Upper lobe of left lung (tissue), 6 donors: ENCODE results near the gene DNAJB4. TPM values are rescaled to one million over a fixed set of nuclear protein-coding genes. Genes with fewer than 3 reads are reported as not detected.
A peak's percentile ranks its signal among the peaks of the same experiment; 100 is the strongest.

Experiments
- ATAC-seq, 2 donors: fragments of 200-7000 bp; cut with Tn5 transposase; one replicate each; pipeline ENCODE4 v1.9.1; 2022; ENCODE audit warnings: mild to moderate bottlenecking in 2 of 2, moderate library complexity in 2 of 2; ENCODE audit not compliant: low FRiP score in 2 of 2
- DNase-seq, 2 donors: peaks; one replicate each; pipeline ENCODE4 v3.0.0-alpha.2; 2019 to 2020
- H3K27ac ChIP-seq, 4 donors: fragments of 200-600 bp; sonication (generic); one replicate each; pipeline ENCODE4 v1.5.1; 2016 to 2019
- H3K27me3 ChIP-seq, 4 donors: fragments of 200-600 bp; sonication (generic); one replicate each; pipeline ENCODE4 v1.5.1; 2017 to 2019
- H3K36me3 ChIP-seq, 4 donors: fragments of 200-600 bp; sonication (generic); one replicate each; pipeline ENCODE4 v1.5.1; 2016 to 2019
- H3K4me1 ChIP-seq, 4 donors: fragments of 200-600 bp; sonication (generic); one replicate each; pipeline ENCODE4 v1.5.1; 2018 to 2019
- H3K4me3 ChIP-seq, 4 donors: fragments of 200-600 bp; sonication (generic); one replicate each; pipeline ENCODE4 v1.5.1; 2017 to 2019; ENCODE audit warnings: mild to moderate bottlenecking in 2 of 4, moderate library complexity in 1 of 4
- H3K9me3 ChIP-seq, 4 donors: fragments of 200-600 bp; sonication (generic); one replicate each; pipeline ENCODE4 v1.5.1; 2018 to 2019
- EP300 ChIP-seq, 4 donors: sonication (generic); formaldehyde crosslinking; IDR thresholded peaks; one replicate each; pipeline ENCODE4 v1.5.1; 2017; ENCODE audit warnings: antibody characterized with exemption in 4 of 4, control low read depth in 2 of 4
- POLR2A ChIP-seq, 4 donors: fragments of 450-650 bp; IDR thresholded peaks; one replicate each; pipeline ENCODE4 v1.5.1; 2016 to 2017; ENCODE audit warnings: antibody characterized with exemption in 4 of 4, mild to moderate bottlenecking in 2 of 4
- POLR2AphosphoS5 ChIP-seq, 2 donors: sonication (generic); formaldehyde crosslinking; IDR thresholded peaks; one replicate each; pipeline ENCODE4 v1.5.1; 2017; ENCODE audit warnings: antibody characterized with exemption in 2 of 2
- WGBS, 2 donors: methylation state at CpG; one replicate each; pipeline ENCODE4 v1.1.5; 2017 to 2018; 5-methylcytosine and 5-hydroxymethylcytosine counted together
- total RNA-seq, 6 donors: library from RNA; depleted of rRNA in 4 of 6; stranded (reverse); fragments of >200 nt in 4 of 6; gene quantifications; one replicate each; pipeline versions ENCODE4 v1.1.0 to v1.2.1, GENCODE V29; 2016 to 2021
- TF ChIP-seq, protein P1 (sequence below), 6 experiments: fragments of 450-650 bp in 4 of 6; fragments of 200-600 bp in 2 of 6; sonication (generic) in 2 of 6; IDR thresholded peaks; one replicate each; pipeline ENCODE4 v1.5.1; 2016 to 2019; ENCODE audit warnings: antibody characterized with exemption in 6 of 6
- donor health status: DM: no; HTN: no; CAD: no; lungs with moderate emphysema.
- donor health status: DM: no; HTN: yes; CAD: no; lungs with severe emphysema.

Gene DNAJB4
- total RNA-seq, 6 donors from 2014 or later, result 20.0 to 49.5 (median 22.0) TPM

GRCh38 chr1:78054559-78054958 lies 49.8 kb downstream of the DNAJB4 start:
- H3K27ac ChIP-seq, result no peak overlapping the region
- H3K36me3 ChIP-seq, result no peaks in the 10 kb centered on the region
- H3K27me3 ChIP-seq, result no peaks in the 10 kb centered on the region
- DNase-seq (no peak), ATAC-seq (no peak)
- H3K9me3 ChIP-seq, result no peaks in the 10 kb centered on the region
- TF ChIP-seq EP300 (IDR thresholded peaks at IDR 0.05) (no peak), POLR2AphosphoS5 (IDR thresholded peaks at IDR 0.05) (no peak), POLR2A (IDR thresholded peaks at IDR 0.05) (no peak)
- TF ChIP-seq, protein P1, sequence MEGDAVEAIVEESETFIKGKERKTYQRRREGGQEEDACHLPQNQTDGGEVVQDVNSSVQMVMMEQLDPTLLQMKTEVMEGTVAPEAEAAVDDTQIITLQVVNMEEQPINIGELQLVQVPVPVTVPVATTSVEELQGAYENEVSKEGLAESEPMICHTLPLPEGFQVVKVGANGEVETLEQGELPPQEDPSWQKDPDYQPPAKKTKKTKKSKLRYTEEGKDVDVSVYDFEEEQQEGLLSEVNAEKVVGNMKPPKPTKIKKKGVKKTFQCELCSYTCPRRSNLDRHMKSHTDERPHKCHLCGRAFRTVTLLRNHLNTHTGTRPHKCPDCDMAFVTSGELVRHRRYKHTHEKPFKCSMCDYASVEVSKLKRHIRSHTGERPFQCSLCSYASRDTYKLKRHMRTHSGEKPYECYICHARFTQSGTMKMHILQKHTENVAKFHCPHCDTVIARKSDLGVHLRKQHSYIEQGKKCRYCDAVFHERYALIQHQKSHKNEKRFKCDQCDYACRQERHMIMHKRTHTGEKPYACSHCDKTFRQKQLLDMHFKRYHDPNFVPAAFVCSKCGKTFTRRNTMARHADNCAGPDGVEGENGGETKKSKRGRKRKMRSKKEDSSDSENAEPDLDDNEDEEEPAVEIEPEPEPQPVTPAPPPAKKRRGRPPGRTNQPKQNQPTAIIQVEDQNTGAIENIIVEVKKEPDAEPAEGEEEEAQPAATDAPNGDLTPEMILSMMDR (IDR thresholded peaks at IDR 0.05), result no peak
- H3K4me1 ChIP-seq, result peaks cover 0 to 7% (median 2%) of the 10 kb centered on the region in 4 donors
- H3K4me3 ChIP-seq, result no peak overlapping the region

DNA sequence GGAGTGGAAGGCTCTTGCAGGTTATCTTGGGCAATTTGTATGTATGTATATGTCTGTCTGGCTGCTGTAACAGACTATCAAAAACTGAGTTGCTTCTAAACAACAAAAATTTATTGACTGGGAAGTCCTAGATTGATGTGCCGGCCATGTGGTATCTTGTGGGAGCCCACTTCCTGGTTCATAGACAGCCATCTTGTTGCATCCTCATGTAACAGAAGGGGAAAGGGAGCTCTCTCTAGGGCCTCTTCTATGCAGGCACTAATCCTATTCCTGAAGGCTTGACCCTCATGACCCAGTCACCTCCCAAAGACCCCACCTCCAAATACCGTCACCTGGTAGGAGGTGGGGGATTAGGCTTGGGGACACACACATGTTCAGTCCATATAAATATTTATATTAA lies 50.2 kb downstream of the DNAJB4 start:
- no peaks in the 10 kb centered on the region for H3K27me3 ChIP-seq
- H3K36me3 ChIP-seq, result no peaks in the 10 kb centered on the region
- DNase-seq (no peak), ATAC-seq (no peak)
- no peak overlapping the region for H3K27ac ChIP-seq
- 48 to 50% methylated on average over 2 of the region's 2 CpGs for WGBS, 2 donors
- H3K9me3 ChIP-seq, result no peaks in the 10 kb centered on the region
- no peak overlapping the region for H3K4me3 ChIP-seq
- peaks cover 0 to 7% (median 2%) of the 10 kb centered on the region in 4 donors for H3K4me1 ChIP-seq
- TF ChIP-seq EP300 (IDR thresholded peaks at IDR 0.05), result no peak
- TF ChIP-seq, protein P1 (IDR thresholded peaks at IDR 0.05), result no peak
- no peak for TF ChIP-seq POLR2AphosphoS5 (IDR thresholded peaks at IDR 0.05)
- no peak for TF ChIP-seq POLR2A (IDR thresholded peaks at IDR 0.05)

GRCh38 chr1:78055565-78056132 lies 50.9 kb downstream of the DNAJB4 start:
- no peaks in the 10 kb centered on the region for H3K9me3 ChIP-seq
- peaks cover 0 to 7% (median 2%) of the 10 kb centered on the region in 4 donors for H3K4me1 ChIP-seq
- DNase-seq (no peak), ATAC-seq (peak in 1 of 2 donors; percentile 54)
- no peaks in the 10 kb centered on the region for H3K36me3 ChIP-seq
- H3K27ac ChIP-seq, result no peak overlapping the region
- 66 to 75% methylated on average over 3 of the region's 3 CpGs for WGBS, 2 donors
- no peaks in the 10 kb centered on the region for H3K27me3 ChIP-seq
- TF ChIP-seq EP300 (IDR thresholded peaks at IDR 0.05) (no peak), POLR2AphosphoS5 (IDR thresholded peaks at IDR 0.05) (no peak), POLR2A (IDR thresholded peaks at IDR 0.05) (no peak)
- TF ChIP-seq, protein P1 (IDR thresholded peaks at IDR 0.05), result no peak
- no peak overlapping the region for H3K4me3 ChIP-seq

- ATAC-seq, result no peak
Observed at GRCh38 chr1:78058670-78059069, 53.9 kb downstream of the DNAJB4 start.

More at GRCh38 chr1:78058670-78059069, 53.9 kb downstream of the DNAJB4 start:
- Histone ChIP-seq H3K27ac (no peak overlapping the region), H3K36me3 (no peaks in the 10 kb centered on the region), H3K27me3 (no peaks in the 10 kb centered on the region), H3K9me3 (no peaks in the 10 kb centered on the region), H3K4me3 (no peak overlapping the region), H3K4me1 (no peaks in the 10 kb centered on the region)
- no peak for DNase-seq
- TF ChIP-seq EP300 (IDR thresholded peaks at IDR 0.05) (no peak), POLR2A (IDR thresholded peaks at IDR 0.05) (no peak), POLR2AphosphoS5 (IDR thresholded peaks at IDR 0.05) (no peak)
- TF ChIP-seq, protein P1 (IDR thresholded peaks at IDR 0.05), result no peak
- 85 to 86% methylated on average over 4 of the region's 4 CpGs for WGBS, 2 donors
